ENCODE data around the gene PRPF6. TPM values are rescaled to one million over a fixed set of nuclear protein-coding genes. Genes with fewer than 3 reads are reported as not detected.
A peak's percentile ranks its signal among the peaks of the same experiment; 100 is the strongest.

The PRPF6 gene
- total and polyA plus RNA-seq, 2 of the 13 experiments (the other 11 are each of a cell fraction or from before 2014, with no cell fraction given): 63.7 to 101 TPM

GRCh38 chr20:64038565-64039292 is 57.8 kb downstream of the PRPF6 start (continued):
- TF ChIP-seq ZBTB4 (CRISPR knock-in tag; IDR thresholded peaks at IDR 0.05; ENCODE audit: borderline replicate concordance) (0 out of 2 replicates have a peak, but pooled peaks have one; percentile 8), ZNF12 (CRISPR knock-in tag; IDR thresholded peaks at IDR 0.05) (no peak), MLLT10 (CRISPR knock-in tag; IDR thresholded peaks at IDR 0.05) (no peak), SCMH1 (CRISPR knock-in tag; IDR thresholded peaks at IDR 0.05; ENCODE audit: borderline replicate concordance) (no peak), ZFY (CRISPR knock-in tag; IDR thresholded peaks at IDR 0.05) (peak; percentile 9; the same call in 1 of the 2 replicates), CEBPB (IDR thresholded peaks at IDR 0.05; ENCODE audit: borderline replicate concordance, low read depth, low read length) (no peak), KDM5B (CRISPR knock-in tag; IDR thresholded peaks at IDR 0.05; ENCODE audit: borderline replicate concordance) (no peak), ZBTB33 (CRISPR knock-in tag; IDR thresholded peaks at IDR 0.05) (peak; percentile 99), HMGXB4 (CRISPR knock-in tag; IDR thresholded peaks at IDR 0.05; ENCODE audit: borderline replicate concordance in 1 of 2, low read depth in 1 of 2) (no peak), RARG (CRISPR knock-in tag; IDR thresholded peaks at IDR 0.05; ENCODE audit: low read depth) (no peak), SOX13 (IDR thresholded peaks at IDR 0.05) (no peak), SOX13 (CRISPR knock-in tag; conservative IDR thresholded peaks at IDR 0.05 in 1 of 2, IDR thresholded peaks at IDR 0.05 in 1 of 2) (no peak), ZHX1 (CRISPR knock-in tag; IDR thresholded peaks at IDR 0.05; ENCODE audit: low read depth) (peak; percentile 94), ZBTB46 (CRISPR knock-in tag; IDR thresholded peaks at IDR 0.05; ENCODE audit: borderline replicate concordance) (peak; percentile 35; the same call in 1 of the 2 replicates), HOXA3 (CRISPR knock-in tag; IDR thresholded peaks at IDR 0.05) (peak; percentile 83), ZNF607 (CRISPR knock-in tag; IDR thresholded peaks at IDR 0.05; ENCODE audit: borderline replicate concordance) (no peak)

Data from HepG2 (cell line).